K562 (cell line): ENCODE measurements around the gene DIPK1A. TPM values are rescaled to one million over a fixed set of nuclear protein-coding genes. Genes with fewer than 3 reads are reported as not detected.

Experiments
- GATAD2B ChIP-seq: fragments of 450-650 bp; IDR thresholded peaks from 2 replicates; pipeline ENCODE4 v1.6.1; 2017; ENCODE audit warnings: mild to moderate bottlenecking, borderline replicate concordance
- HDAC3 ChIP-seq: fragments of 450-650 bp; IDR thresholded peaks from 2 replicates; pipeline ENCODE4 v1.6.1; 2018; ENCODE audit warnings: borderline replicate concordance, mild to moderate bottlenecking, moderate library complexity; ENCODE audit not compliant: partially characterized antibody
- MBD1 ChIP-seq: fragments of 250-450 bp; sonication (Bioruptor Pico); IDR thresholded peaks from 2 replicates; pipeline ENCODE4 v1.8.0; 2022; ENCODE audit warnings: inconsistent platforms
- NFIC ChIP-seq: fragments of 450-650 bp; IDR thresholded peaks from 2 replicates; pipeline ENCODE4 v1.6.1; 2017; ENCODE audit warnings: mild to moderate bottlenecking, inconsistent platforms
- NR4A1 ChIP-seq, 2 experiments: fragments of 250-450 bp in 1 of 2; fragments of 450-650 bp in 1 of 2; sonication (Bioruptor Pico) in 1 of 2; IDR thresholded peaks; 2 replicates each; pipeline versions ENCODE4 v1.4.0 to v1.6.1; 2016 to 2020; ENCODE audit warnings: mild to moderate bottlenecking in 2 of 2, missing compliant biosample characterization in 1 of 2, missing genetic modification characterization in 1 of 2, moderate library complexity in 1 of 2
- NUFIP1 ChIP-seq: fragments of 450-650 bp; IDR thresholded peaks from 2 replicates; pipeline ENCODE4 v1.6.1; 2018; ENCODE audit not compliant: partially characterized antibody
- PBX2 ChIP-seq, 2 experiments: IDR thresholded peaks in 1 of 2; conservative IDR thresholded peaks in 1 of 2; 2 replicates each; pipeline ENCODE4 v1.6.1; 2016; ENCODE audit warnings: low read depth in 2 of 2, mild to moderate bottlenecking in 1 of 2, missing compliant biosample characterization in 1 of 2, missing genetic modification characterization in 1 of 2, moderate library complexity in 1 of 2
- TEAD4 ChIP-seq, 2 experiments: sonication (generic) in 1 of 2; formaldehyde crosslinking in 1 of 2; IDR thresholded peaks; 2 replicates each; pipeline versions ENCODE4 v1.6.1 to v1.8.0; 2012 to 2022; ENCODE audit warnings: borderline replicate concordance in 1 of 2, inconsistent platforms in 1 of 2, low read length in 1 of 2, mild to moderate bottlenecking in 1 of 2, missing genetic modification reagents in 1 of 2
- TOE1 ChIP-seq, 2 experiments: fragments of 450-650 bp in 1 of 2; sonication (generic) in 1 of 2; formaldehyde crosslinking in 1 of 2; IDR thresholded peaks; 2 replicates each; pipeline versions ENCODE4 v1.7.1 to v1.8.0; 2016 to 2022; ENCODE audit warnings: borderline replicate concordance in 2 of 2, mild to moderate bottlenecking in 2 of 2, antibody characterized with exemption in 1 of 2, inconsistent platforms in 1 of 2, low read depth in 1 of 2, missing genetic modification reagents in 1 of 2, moderate library complexity in 1 of 2
- ZMIZ1 ChIP-seq, 2 experiments: fragments of 150-350 bp in 1 of 2; IDR thresholded peaks; 2 replicates each; pipeline ENCODE4 v1.6.1; 2012 to 2016; ENCODE audit warnings: low read depth in 2 of 2, low read length in 2 of 2, mild to moderate bottlenecking in 1 of 2, moderate library complexity in 1 of 2
- ZNF589 ChIP-seq: fragments of 200-800 bp; sonication (Bioruptor generic); IDR thresholded peaks from 2 replicates; pipeline ENCODE4 v1.6.1; 2016; ENCODE audit warnings: low read depth, missing genetic modification characterization, missing compliant biosample characterization
- ZNF639 ChIP-seq, 2 experiments: fragments of 200-800 bp in 1 of 2; sonication (Bioruptor generic) in 1 of 2; sonication (generic) in 1 of 2; formaldehyde crosslinking in 1 of 2; IDR thresholded peaks in 1 of 2; conservative IDR thresholded peaks in 1 of 2; 2 replicates each; pipeline versions ENCODE4 v1.5.0 to v1.6.1; 2016 to 2020; ENCODE audit warnings: missing compliant biosample characterization in 1 of 2, missing genetic modification characterization in 1 of 2, missing genetic modification reagents in 1 of 2
- polyA plus RNA-seq, 8 experiments: library from polyadenylated mRNA; depleted of rRNA in 4 of 8; stranded (reverse) in 5 of 8; unstranded in 3 of 8; fragments of >200 nt; fragmentation: Nextera tagmentation in 2 of 8; fragmentation: Illumina TruSeq in 1 of 8; extraction: Ambion mirVana in 2 of 8; extraction: Trizol in 1 of 8; gene quantifications; 2 replicates each; pipeline versions ENCODE4 v1.2.1 to v1.2.3, GENCODE V29; 2011 to 2014; ENCODE audit warnings: inconsistent platforms in 1 of 8, missing spikeins in 1 of 8
- total RNA-seq, 7 experiments: library from RNA; depleted of rRNA in 6 of 7; stranded (reverse); fragments of >200 nt in 6 of 7; fragmentation: Illumina TruSeq in 2 of 7; extraction: Trizol in 2 of 7; gene quantifications; 2 replicates each; pipeline versions ENCODE4 v1.2.1 to v1.2.3, GENCODE V29; 2011 to 2021; ENCODE audit warnings: low replicate concordance in 1 of 7

DIPK1A gene
- total and polyA plus RNA-seq, 9 of the 15 experiments (the other 6 are each of a cell fraction or from before 2014, with no cell fraction given), result 0.54 to 2.5 (median 1.3) TPM

- TF ChIP-seq ZMIZ1 (IDR thresholded peaks at IDR 0.05; ENCODE audit: low read depth in 2 of 2, low read length in 2 of 2) (peak in 1 of 2 experiments; percentile 59; a peak in 1 of 4 replicates), NFIC (peak; percentile 88), TOE1 (IDR thresholded peaks at IDR 0.05; ENCODE audit: borderline replicate concordance) (peak; percentile 31; the same call in 1 of the 2 replicates), TOE1 (CRISPR knock-in tag; IDR thresholded peaks at IDR 0.05; ENCODE audit: borderline replicate concordance, low read depth) (no peak), NUFIP1 (peak; percentile 34), HDAC3 (peak; percentile 90), TEAD4 (IDR thresholded peaks at IDR 0.05; ENCODE audit: low read length) (peak; percentile 96), TEAD4 (CRISPR knock-in tag; IDR thresholded peaks at IDR 0.05; ENCODE audit: borderline replicate concordance) (no peak), PBX2 (CRISPR knock-in tag; IDR thresholded peaks at IDR 0.05; ENCODE audit: low read depth) (no peak), PBX2 (tag; conservative IDR thresholded peaks at IDR 0.05; ENCODE audit: low read depth) (peak; percentile 48), ZNF589 (CRISPR knock-in tag) (peak; percentile 88), ZNF639 (CRISPR knock-in tag; conservative IDR thresholded peaks at IDR 0.05 in 1 of 2, IDR thresholded peaks at IDR 0.05 in 1 of 2) (peak in 1 of 2 experiments; percentile 79; a peak in 2 of 4 replicates), MBD1 (CRISPR knock-in tag) (no peak), GATAD2B (peak; percentile 87), NR4A1 (CRISPR knock-in tag; IDR thresholded peaks at IDR 0.05) (no peak), NR4A1 (tag; IDR thresholded peaks at IDR 0.05) (0 out of 2 replicates have a peak, but pooled peaks have one; percentile 53)
These were observed 4.1 kb downstream of the DIPK1A start (continued) for GRCh38 chr1:92957030-92957734.
